ENCODE data around the gene DNAJC15.

- TF ChIP-seq EP300 (IDR thresholded peaks at IDR 0.05; ENCODE audit: low read depth) (no peak), CTCF (IDR thresholded peaks at IDR 0.05) (no peak)
Observed at GRCh38 chr13:42994878-42995277, 28.5 kb upstream of the DNAJC15 start.

Measured in transverse colon (tissue), 3 donors.